Activated T-cell treated with anti-CD3 and anti-CD28 coated beads, Interleukin-2, amount 50 U/mL, for 72 hours (primary cell): ENCODE results near the gene CREB3. TPM values are rescaled to one million over a fixed set of nuclear protein-coding genes. Genes with fewer than 3 reads are reported as not detected.

Source experiments
- ATAC-seq, 2 donors: fragments of 150-1000 bp; cut with Tn5 transposase; replicated peaks in 1 of 2; 2 replicates each; pipeline ENCODE4 v1.10.0; 2021; ENCODE audit warnings: moderate library complexity in 2 of 2, mild to moderate bottlenecking in 1 of 2
- DNase-seq, 2 donors: peaks; one replicate each; pipeline ENCODE4 v3.0.0; 2021 to 2022; ENCODE audit warnings: mixed read lengths in 1 of 2
- H3K27ac Mint-ChIP-seq: one replicate; pipeline ENCODE4 v1.8.0; 2022; ENCODE audit warnings: mild to moderate bottlenecking, moderate library complexity, mixed read lengths
- H3K27me3 Mint-ChIP-seq: one replicate; pipeline ENCODE4 v1.8.0; 2022; ENCODE audit warnings: low read depth, mixed read lengths
- H3K36me3 Mint-ChIP-seq, 2 donors: one replicate each; pipeline ENCODE4 v1.8.0; 2022; ENCODE audit warnings: mixed read lengths in 2 of 2, mild to moderate bottlenecking in 1 of 2; ENCODE audit not compliant: insufficient read depth in 2 of 2
- H3K4me1 Mint-ChIP-seq: one replicate; pipeline ENCODE4 v1.8.0; 2022; ENCODE audit warnings: low read depth, mixed read lengths
- H3K4me3 Mint-ChIP-seq, 2 donors: one replicate each; pipeline ENCODE4 v1.8.0; 2022; ENCODE audit warnings: mild to moderate bottlenecking in 2 of 2, mixed read lengths in 2 of 2, moderate library complexity in 2 of 2
- H3K9me3 Mint-ChIP-seq, 2 donors: one replicate each; pipeline ENCODE4 v1.8.0; 2022; ENCODE audit warnings: mixed read lengths in 2 of 2
- total RNA-seq, 2 donors: library from RNA; stranded (reverse); gene quantifications; one replicate each; pipeline ENCODE4 v1.2.3, GENCODE V29; 2022

CREB3 gene
- total RNA-seq, 2 donors from 2014 or later = 30.7 to 33.1 TPM

GRCh38 chr9:35737143-35737542 is 4.7 kb downstream of the CREB3 start:
- DNase-seq = no peak
- peaks cover 34% of the 10 kb centered on the region for H3K4me1 Mint-ChIP-seq
- no peaks in the 10 kb centered on the region for H3K9me3 Mint-ChIP-seq
- H3K4me3 Mint-ChIP-seq = no peak overlapping the region
- H3K27me3 Mint-ChIP-seq = no peaks in the 10 kb centered on the region
- H3K27ac Mint-ChIP-seq = no peak overlapping the region
- ATAC-seq = no peak
- H3K36me3 Mint-ChIP-seq = peaks cover 6 to 19% of the 10 kb centered on the region in 2 donors

GRCh38 chr9:35738186-35738585 is 5.7 kb downstream of the CREB3 start:
- H3K9me3 Mint-ChIP-seq = no peaks in the 10 kb centered on the region
- DNase-seq (no peak), ATAC-seq (no peak)
- peaks cover 6 to 23% of the 10 kb centered on the region in 2 donors for H3K36me3 Mint-ChIP-seq
- H3K4me1 Mint-ChIP-seq = peaks cover 37% of the 10 kb centered on the region
- no peak overlapping the region for H3K4me3 Mint-ChIP-seq
- no peak overlapping the region for H3K27ac Mint-ChIP-seq
- H3K27me3 Mint-ChIP-seq = no peaks in the 10 kb centered on the region

DNA sequence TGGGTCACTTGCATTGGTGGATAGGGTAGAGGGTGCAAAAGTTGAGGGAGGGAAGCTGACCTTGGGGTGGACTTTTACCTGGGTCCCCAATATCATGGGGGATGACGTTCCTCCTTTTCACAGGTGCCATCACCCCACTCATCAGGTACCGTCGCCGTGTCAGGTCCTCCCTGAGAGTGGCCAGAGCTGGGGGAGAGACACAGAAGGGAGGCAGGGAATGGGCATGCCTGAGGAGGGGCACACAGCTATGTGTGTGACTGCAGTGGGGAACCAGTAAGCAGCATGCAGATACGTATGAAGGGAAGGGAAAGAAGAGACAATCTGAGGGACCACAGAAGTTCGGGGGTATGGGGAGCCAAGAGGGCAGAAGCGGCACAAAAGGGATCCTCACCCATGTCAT is 6.5 kb downstream of the CREB3 start:
- no peak overlapping the region for H3K4me3 Mint-ChIP-seq
- no peak overlapping the region for H3K27ac Mint-ChIP-seq
- ATAC-seq (no peak), DNase-seq (no peak)
- peaks cover 6 to 25% of the 10 kb centered on the region in 2 donors for H3K36me3 Mint-ChIP-seq
- peaks cover 35% of the 10 kb centered on the region for H3K4me1 Mint-ChIP-seq
- H3K27me3 Mint-ChIP-seq = no peaks in the 10 kb centered on the region
- no peaks in the 10 kb centered on the region for H3K9me3 Mint-ChIP-seq

GRCh38 chr9:35740243-35740642 is 7.8 kb downstream of the CREB3 start:
- Mint-ChIP-seq H3K4me3 (no peak overlapping the region), H3K27ac (no peak overlapping the region), H3K36me3 (peaks cover 6 to 20% of the 10 kb centered on the region in 2 donors), H3K4me1 (peaks cover 31% of the 10 kb centered on the region), H3K27me3 (no peaks in the 10 kb centered on the region), H3K9me3 (no peaks in the 10 kb centered on the region)
- no peak for DNase-seq
- ATAC-seq = no peak

DNA sequence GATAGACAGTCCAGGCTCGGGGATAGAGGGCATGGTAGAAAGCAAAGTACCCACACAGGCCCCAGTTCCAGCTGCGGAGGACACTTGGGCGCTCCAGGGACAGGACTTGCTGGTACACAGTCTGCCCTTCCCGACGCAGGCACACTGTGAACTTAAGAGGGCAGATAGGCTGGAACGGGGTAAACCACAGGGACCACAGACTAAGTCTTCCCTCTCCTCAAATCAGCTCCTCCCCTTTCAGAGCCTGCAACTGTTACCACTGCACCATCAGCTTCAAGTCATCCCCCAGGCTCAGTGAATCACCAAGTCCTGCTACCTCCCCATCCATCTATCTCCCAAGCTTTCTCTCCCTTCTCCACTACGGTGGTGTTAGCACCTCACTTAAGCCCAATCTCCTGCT is 9.3 kb downstream of the CREB3 start:
- H3K36me3 Mint-ChIP-seq = peaks cover 4 to 15% of the 10 kb centered on the region in 2 donors

GRCh38 chr9:35743452-35743851 is 11.0 kb downstream of the CREB3 start:
- no peak for ATAC-seq
- Mint-ChIP-seq H3K36me3 (peaks cover 4 to 13% of the 10 kb centered on the region in 2 donors), H3K4me1 (peaks cover 53% of the 10 kb centered on the region), H3K27ac (no peak overlapping the region), H3K4me3 (no peak overlapping the region), H3K9me3 (no peaks in the 10 kb centered on the region), H3K27me3 (no peaks in the 10 kb centered on the region)
- DNase-seq = no peak

More for the DNA sequence above, 9.3 kb downstream of the CREB3 start:
- Mint-ChIP-seq H3K4me3 (no peak overlapping the region), H3K9me3 (no peaks in the 10 kb centered on the region), H3K4me1 (peaks cover 38% of the 10 kb centered on the region), H3K27me3 (no peaks in the 10 kb centered on the region), H3K27ac (no peak overlapping the region)
- no peak for DNase-seq
- peak; percentile 46 to 52 for ATAC-seq

GRCh38 chr9:35743880-35744518 is 11.5 kb downstream of the CREB3 start:
- H3K4me3 Mint-ChIP-seq = no peak overlapping the region
- peaks cover 4 to 8% of the 10 kb centered on the region in 2 donors for H3K36me3 Mint-ChIP-seq
- DNase-seq (no peak), ATAC-seq (no peak)
- peaks cover 53% of the 10 kb centered on the region for H3K4me1 Mint-ChIP-seq
- no peak overlapping the region for H3K27ac Mint-ChIP-seq
- no peaks in the 10 kb centered on the region for H3K27me3 Mint-ChIP-seq
- no peaks in the 10 kb centered on the region for H3K9me3 Mint-ChIP-seq

DNA sequence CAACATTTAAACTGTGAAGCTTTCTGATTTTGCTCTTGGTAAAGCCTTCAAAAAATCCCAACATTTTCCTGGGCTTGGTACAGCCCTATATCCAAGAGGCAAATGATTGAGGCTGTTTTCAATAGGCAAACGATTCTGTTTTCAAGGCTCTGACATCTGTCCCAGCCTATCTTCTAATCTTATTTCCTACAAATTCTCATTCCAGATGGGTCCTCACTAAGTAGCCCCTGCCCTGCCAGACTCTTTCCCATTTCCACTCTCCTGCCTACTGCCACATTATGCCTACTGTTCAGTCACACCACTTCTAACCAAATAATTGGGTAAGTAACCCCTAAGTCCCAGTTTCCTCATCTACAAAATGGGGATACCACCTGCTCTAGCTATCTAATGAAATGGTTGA is 13.1 kb downstream of the CREB3 start:
- Mint-ChIP-seq H3K27me3 (no peaks in the 10 kb centered on the region), H3K36me3 (peaks cover 2 to 7% of the 10 kb centered on the region in 2 donors), H3K27ac (peak overlapping the region; percentile 46), H3K9me3 (no peaks in the 10 kb centered on the region), H3K4me1 (peaks cover 62% of the 10 kb centered on the region), H3K4me3 (peak overlapping the region; percentile 81 to 91)
- DNase-seq = no peak
- no peak for ATAC-seq

GRCh38 chr9:35746583-35746982 is 14.1 kb downstream of the CREB3 start:
- Mint-ChIP-seq H3K4me1 (peaks cover 68% of the 10 kb centered on the region), H3K4me3 (peak overlapping the region; percentile 91 to 93), H3K9me3 (no peaks in the 10 kb centered on the region), H3K36me3 (peaks cover 2 to 6% of the 10 kb centered on the region in 2 donors), H3K27me3 (no peaks in the 10 kb centered on the region), H3K27ac (no peak overlapping the region)
- ATAC-seq (no peak), DNase-seq (no peak)

GRCh38 chr9:35748242-35748857 is 15.9 kb downstream of the CREB3 start:
- H3K4me3 Mint-ChIP-seq = peak overlapping the region; percentile 91 to 93
- DNase-seq (no peak), ATAC-seq (no peak)
- no peaks in the 10 kb centered on the region for H3K27me3 Mint-ChIP-seq
- H3K9me3 Mint-ChIP-seq = no peaks in the 10 kb centered on the region
- peaks cover 2 to 7% of the 10 kb centered on the region in 2 donors for H3K36me3 Mint-ChIP-seq
- peak overlapping the region; percentile 63 for H3K27ac Mint-ChIP-seq
- peaks cover 56% of the 10 kb centered on the region for H3K4me1 Mint-ChIP-seq

DNA sequence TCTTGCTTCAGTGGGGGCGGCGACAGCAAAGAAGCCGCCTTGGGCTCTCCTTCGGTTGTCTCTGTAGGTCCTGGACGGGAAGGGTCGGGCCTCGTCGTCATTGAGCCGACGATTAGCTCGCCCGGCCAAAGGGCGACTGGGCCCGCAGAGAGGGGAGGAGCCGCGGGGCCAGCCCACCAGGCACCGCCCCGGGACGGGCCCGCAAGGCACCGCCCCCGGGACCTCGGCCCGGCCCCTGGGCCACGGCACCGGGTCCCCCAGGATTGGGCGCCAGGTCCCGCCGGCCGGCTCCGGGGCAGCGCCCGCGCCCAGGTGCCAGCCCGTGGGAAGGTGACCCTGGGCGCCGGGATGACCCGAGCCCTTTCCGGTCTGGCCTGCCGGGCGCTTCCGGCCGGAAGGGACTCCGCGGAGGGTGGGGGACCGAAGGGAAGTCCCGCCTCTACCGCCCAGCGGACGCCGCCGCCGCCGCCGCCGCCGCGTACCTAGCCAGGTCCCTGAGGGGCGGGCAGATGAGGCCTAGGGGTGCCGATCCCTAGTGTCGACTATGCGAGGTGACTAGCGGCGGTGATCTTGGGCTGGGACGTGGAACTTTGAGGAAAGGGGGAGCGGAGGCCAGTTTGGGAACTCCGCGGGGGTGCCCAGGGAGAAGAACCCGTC is 16.5 kb downstream of the CREB3 start, which contains the start of the genes GBA2 and RGP1:
GBA2 (minus strand) TSS at position 371 of the 657 bp plus-strand sequence. CDS start 524 bp downstream, outside the sequence.
RGP1 (plus strand) TSS at position 430 of the 657 bp plus-strand sequence. CDS start 469 bp downstream, outside the sequence.
- H3K27ac Mint-ChIP-seq = peak within 1 kb of the TSS; percentile 89

DNA sequence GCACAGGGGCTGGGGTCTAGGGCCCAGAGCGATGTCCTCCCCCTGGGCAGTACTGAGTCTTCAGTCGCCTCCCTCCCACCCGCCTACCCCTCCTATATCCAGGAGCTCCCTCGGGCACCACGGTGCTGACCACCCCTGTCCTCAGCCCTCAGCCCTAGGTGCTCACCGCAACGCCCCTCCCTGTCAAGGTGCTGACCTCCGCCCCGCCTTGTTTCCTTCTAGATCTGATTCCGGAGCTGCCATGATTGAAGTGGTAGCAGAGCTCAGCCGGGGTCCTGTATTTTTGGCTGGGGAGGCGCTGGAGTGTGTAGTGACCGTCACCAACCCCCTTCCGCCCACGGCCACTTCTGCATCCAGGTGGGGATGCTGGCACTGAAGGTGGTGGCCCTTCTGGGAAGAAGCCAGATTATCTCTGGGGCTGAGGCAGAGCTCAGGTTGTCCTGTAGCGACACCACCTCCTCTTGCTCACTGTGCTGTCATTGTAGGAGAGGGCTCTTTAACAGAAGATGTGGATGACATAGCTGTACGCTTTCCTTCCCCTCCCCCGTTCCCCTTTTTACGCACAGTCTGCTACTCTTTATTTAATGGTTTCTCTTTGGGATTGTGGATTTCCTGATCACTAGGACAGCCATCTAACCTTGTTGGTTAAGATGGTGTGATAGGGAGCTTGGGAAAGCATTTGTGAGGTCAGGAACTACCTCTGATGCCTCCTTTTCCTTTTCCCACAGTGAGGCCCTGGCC is 17.2 kb downstream of the CREB3 start:
- Mint-ChIP-seq H3K27me3 (no peaks in the 10 kb centered on the region), H3K9me3 (no peaks in the 10 kb centered on the region), H3K4me3 (peak overlapping the region; percentile 97), H3K27ac (peak overlapping the region; percentile 89), H3K36me3 (peaks cover 2 to 5% of the 10 kb centered on the region in 2 donors), H3K4me1 (peaks cover 49% of the 10 kb centered on the region)
- DNase-seq (peak; percentile 62 to 63), ATAC-seq (peak; percentile 62)

More for the DNA sequence above, 16.5 kb downstream of the CREB3 start, which contains the start of the genes GBA2 and RGP1:
- Mint-ChIP-seq H3K36me3 (peaks cover 2 to 5% of the 10 kb centered on the region in 2 donors), H3K9me3 (no peaks in the 10 kb centered on the region), H3K4me3 (peak within 1 kb of the TSS; percentile 97), H3K4me1 (peaks cover 52% of the 10 kb centered on the region), H3K27me3 (no peaks in the 10 kb centered on the region)
- DNase-seq (peak; percentile 83 to 89), ATAC-seq (peak; percentile 90)

DNA sequence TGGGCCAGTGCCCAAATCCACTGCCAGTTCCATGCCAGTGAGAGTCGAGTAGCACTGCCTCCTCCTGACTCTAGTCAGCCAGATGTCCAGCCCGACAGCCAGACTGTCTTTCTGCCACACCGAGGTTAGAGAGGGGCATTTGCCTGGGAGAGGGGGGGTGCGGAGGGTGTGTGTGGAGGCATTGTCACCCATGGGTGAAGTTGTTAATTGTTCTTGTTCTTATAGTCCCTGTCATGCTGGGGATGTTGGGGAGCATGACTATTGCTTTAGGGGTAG is 17.7 kb downstream of the CREB3 start:
- DNase-seq = no peak

More for the DNA sequence above, 17.7 kb downstream of the CREB3 start:
- H3K4me1 Mint-ChIP-seq = peaks cover 46% of the 10 kb centered on the region
- ATAC-seq = no peak
- no peaks in the 10 kb centered on the region for H3K27me3 Mint-ChIP-seq
- H3K9me3 Mint-ChIP-seq = no peaks in the 10 kb centered on the region
- peak overlapping the region; percentile 97 for H3K4me3 Mint-ChIP-seq
- H3K36me3 Mint-ChIP-seq = peaks cover 2 to 5% of the 10 kb centered on the region in 2 donors
- H3K27ac Mint-ChIP-seq = peak overlapping the region; percentile 89
